ENCODE results near the gene EPB41L4B. TPM values are rescaled to one million over a fixed set of nuclear protein-coding genes. Genes with fewer than 3 reads are reported as not detected.

The EPB41L4B gene
- total and polyA plus RNA-seq, 2 experiments from 2014 or later: 11.0 to 32.2 TPM

GRCh38 chr9:109297899-109298298, 23.0 kb downstream of the EPB41L4B start:
- DNase-seq (ENCODE audit: low spot score) (no peak), ATAC-seq (no peak)
- H3K4me3 ChIP-seq: no peak overlapping the region
- H3F3A ChIP-seq (replicated peaks; ENCODE audit: low read depth): no peaks in the 10 kb centered on the region
- Mint-ChIP-seq H3K4me1 (peaks cover 20% of the 10 kb centered on the region; the same call in 2 of the 3 replicates), H3K4me3 (no peak overlapping the region), H3K9me3 (no peaks in the 10 kb centered on the region), H3K36me3 (ENCODE audit: low read depth) (no peaks in the 10 kb centered on the region; the same call in 2 of the 3 replicates), H3K27ac (no peak overlapping the region), H3K27me3 (ENCODE audit: insufficient read depth, low read depth, poor library complexity) (peaks cover 3% of the 10 kb centered on the region)
- H4K20me1 ChIP-seq (replicated peaks; ENCODE audit: insufficient read depth): peaks cover 63% of the 10 kb centered on the region
- no peaks in the 10 kb centered on the region for H3K36me3 ChIP-seq (ENCODE audit: insufficient read depth)
- H3K4me1 ChIP-seq (ENCODE audit: insufficient read depth): no peaks in the 10 kb centered on the region
- no peak for TF ChIP-seq ZNF114 (CRISPR knock-in tag; IDR thresholded peaks at IDR 0.05)
- no peak for TF ChIP-seq JUNB (IDR thresholded peaks at IDR 0.05; ENCODE audit: unreplicated experiment)
- TF ChIP-seq ZNF462 (CRISPR knock-in tag; IDR thresholded peaks at IDR 0.05): no peak
- no peak for TF ChIP-seq NANOG (IDR thresholded peaks at IDR 0.05; ENCODE audit: borderline replicate concordance)
- no peak for TF ChIP-seq STAT1 (IDR thresholded peaks at IDR 0.05; ENCODE audit: unreplicated experiment)
- no peak for TF ChIP-seq EZH2phosphoT487 (IDR thresholded peaks at IDR 0.05; ENCODE audit: unreplicated experiment)
- no peak for TF ChIP-seq CTCF (conservative IDR thresholded peaks at IDR 0.05; ENCODE audit: low read depth in 2 of 2)
- TF ChIP-seq EZH2 (IDR thresholded peaks at IDR 0.05; ENCODE audit: low read depth, unreplicated experiment): no peak
- no peak for TF ChIP-seq CREB1 (CRISPR knock-in tag; IDR thresholded peaks at IDR 0.05; ENCODE audit: low read depth)
- H2AFZ ChIP-seq: no peak overlapping the region
- no peak overlapping the region for H3K4me2 ChIP-seq
- peaks cover 98% of the 10 kb centered on the region for H3K79me2 ChIP-seq (replicated peaks; ENCODE audit: insufficient read depth)
- no peaks in the 10 kb centered on the region for H3K27me3 ChIP-seq (ENCODE audit: insufficient read depth)
- peak overlapping the region; percentile 19; the same call in 1 of the 2 replicates for H3K27ac ChIP-seq (ENCODE audit: low read depth)
- no peaks in the 10 kb centered on the region for H3K9me2 ChIP-seq (ENCODE audit: insufficient read depth)
